HG03439 (cell line): Measurements from ENCODE around the gene MPP2.
"Not testable (repeated sequence)": the region's sequence is repeated elsewhere in the genome, so short reads cannot be mapped to it uniquely, and the experiment has no call there.

Source experiments
- ATAC-seq: cut with Tn5 transposase; IDR thresholded peaks from one replicate; pipeline ENCODE4 v1.9.1; 2021; ENCODE audit warnings: mild to moderate bottlenecking, moderate library complexity; ENCODE audit not compliant: unreplicated experiment

MPP2 gene

GRCh38 chr17:43905400-43905984, 1.8 kb downstream of the MPP2 start:
- ATAC-seq = no peak

- ATAC-seq = no peak
These were observed 5.3 kb downstream of the MPP2 start for GRCh38 chr17:43901861-43902589.

GRCh38 chr17:43900858-43901754, 6.2 kb downstream of the MPP2 start:
- no peak for ATAC-seq

- ATAC-seq = no peak
These were observed 7.0 kb downstream of the MPP2 start for GRCh38 chr17:43900183-43900857.

- ATAC-seq = no peak
These were observed 8.9 kb downstream of the MPP2 start for GRCh38 chr17:43898446-43898845.

GRCh38 chr17:43897831-43898230, 9.5 kb downstream of the MPP2 start:
- ATAC-seq = no peak

- not testable (repeated sequence) for ATAC-seq
These were observed 12.8 kb downstream of the MPP2 start for GRCh38 chr17:43894494-43894893.

GRCh38 chr17:43892647-43892952, 14.7 kb downstream of the MPP2 start:
- ATAC-seq = no peak

- ATAC-seq = no peak
These were observed 15.3 kb downstream of the MPP2 start for GRCh38 chr17:43891851-43892646.

GRCh38 chr17:43890240-43890639, 17.1 kb downstream of the MPP2 start:
- no peak for ATAC-seq

- ATAC-seq = no peak
These were observed 18.8 kb downstream of the MPP2 start for GRCh38 chr17:43888548-43888947.

GRCh38 chr17:43882761-43883415, 24.4 kb downstream of the MPP2 start:
- ATAC-seq = no peak

- no peak for ATAC-seq
These were observed 25.4 kb downstream of the MPP2 start for GRCh38 chr17:43881758-43882505.

- ATAC-seq = no peak
These were observed 26.2 kb downstream of the MPP2 start for GRCh38 chr17:43881181-43881580.

- ATAC-seq = no peak
These were observed 26.8 kb downstream of the MPP2 start for GRCh38 chr17:43880420-43880991.

GRCh38 chr17:43879723-43880419, 27.5 kb downstream of the MPP2 start:
- ATAC-seq = no peak

- no peak for ATAC-seq
These were observed 28.8 kb downstream of the MPP2 start for GRCh38 chr17:43878260-43879175.
